GM18505 (cell line): ENCODE data around the gene SZRD1.

ENCODE experiments used
- ATAC-seq: cut with Tn5 transposase; IDR thresholded peaks from one replicate; pipeline ENCODE4 v1.9.1; 2021; ENCODE audit not compliant: unreplicated experiment
- POLR2A ChIP-seq: IDR thresholded peaks from 4 replicates; pipeline ENCODE4 v1.6.1; 2011; ENCODE audit warnings: borderline replicate concordance; ENCODE audit not compliant: insufficient read depth, insufficient read length; ENCODE audit errors: extremely low read depth

SZRD1 gene

DNA sequence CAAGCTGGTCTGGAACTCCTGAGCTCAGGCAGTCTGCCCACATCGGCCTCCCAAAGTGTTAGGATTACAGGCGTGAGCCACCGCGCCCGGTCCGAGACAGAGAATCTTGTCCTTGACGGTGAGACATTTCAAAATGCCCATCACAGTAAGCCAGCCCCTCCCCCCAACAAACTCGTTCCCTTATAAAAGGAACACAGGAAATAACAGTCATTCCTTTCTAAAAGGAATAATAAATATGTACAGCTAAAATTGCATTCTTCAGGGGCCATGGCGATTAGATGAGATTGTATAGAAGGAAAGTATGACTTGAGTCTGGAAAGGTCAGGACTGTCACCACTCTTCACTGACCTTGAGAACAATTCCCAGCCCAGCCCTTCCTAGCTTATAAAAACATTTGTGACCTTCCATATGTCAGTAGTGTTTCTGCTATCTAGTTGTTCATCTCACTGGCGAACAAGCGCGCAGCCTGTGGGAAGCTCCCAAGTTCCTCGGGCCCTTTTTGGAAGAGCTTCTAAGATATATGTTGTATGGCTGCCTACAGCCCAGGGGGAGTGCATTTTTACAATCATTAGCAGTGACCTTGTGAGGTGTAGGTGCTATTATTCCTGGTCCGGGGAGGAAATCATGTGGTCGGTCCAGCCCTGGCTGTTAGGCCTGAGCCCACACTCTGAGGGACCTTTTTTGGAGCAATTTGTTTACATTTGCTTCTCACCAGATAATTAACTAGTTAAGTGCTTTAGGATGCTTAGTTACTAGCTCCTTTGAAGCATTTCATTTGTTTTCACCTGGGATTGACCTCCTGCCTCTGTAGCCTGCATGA is 8.7 kb downstream of the SZRD1 start:
- ATAC-seq: no peak
- no peak for TF ChIP-seq POLR2A

DNA sequence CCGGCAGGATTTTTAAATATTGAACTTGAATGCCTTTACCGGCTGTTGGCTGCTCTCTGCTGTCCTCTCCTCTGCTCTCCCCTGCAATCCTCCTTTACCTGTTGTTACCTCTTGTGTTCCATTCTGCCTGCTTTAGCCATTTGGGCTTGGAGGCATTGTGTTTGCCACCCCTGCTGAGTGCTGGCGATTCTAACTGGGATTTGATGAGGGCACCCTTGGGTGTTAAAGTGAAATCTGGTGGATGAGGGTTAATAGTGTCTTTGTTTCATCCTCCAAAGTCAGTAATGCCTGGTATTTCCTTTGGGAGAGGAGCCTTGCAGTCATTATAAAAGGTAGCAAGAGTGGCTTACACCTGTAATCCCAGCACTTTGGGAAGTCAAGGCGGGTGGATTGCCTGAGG is 9.9 kb downstream of the SZRD1 start:
- no peak for TF ChIP-seq POLR2A
- no peak for ATAC-seq

GRCh38 chr1:16378443-16378842 is 11.4 kb downstream of the SZRD1 start:
- no peak for ATAC-seq
- no peak for TF ChIP-seq POLR2A

GRCh38 chr1:16380868-16381267 is 13.8 kb downstream of the SZRD1 start:
- no peak for ATAC-seq
- TF ChIP-seq POLR2A: no peak

GRCh38 chr1:16383888-16384287 is 16.8 kb downstream of the SZRD1 start:
- no peak for TF ChIP-seq POLR2A
- ATAC-seq: no peak

DNA sequence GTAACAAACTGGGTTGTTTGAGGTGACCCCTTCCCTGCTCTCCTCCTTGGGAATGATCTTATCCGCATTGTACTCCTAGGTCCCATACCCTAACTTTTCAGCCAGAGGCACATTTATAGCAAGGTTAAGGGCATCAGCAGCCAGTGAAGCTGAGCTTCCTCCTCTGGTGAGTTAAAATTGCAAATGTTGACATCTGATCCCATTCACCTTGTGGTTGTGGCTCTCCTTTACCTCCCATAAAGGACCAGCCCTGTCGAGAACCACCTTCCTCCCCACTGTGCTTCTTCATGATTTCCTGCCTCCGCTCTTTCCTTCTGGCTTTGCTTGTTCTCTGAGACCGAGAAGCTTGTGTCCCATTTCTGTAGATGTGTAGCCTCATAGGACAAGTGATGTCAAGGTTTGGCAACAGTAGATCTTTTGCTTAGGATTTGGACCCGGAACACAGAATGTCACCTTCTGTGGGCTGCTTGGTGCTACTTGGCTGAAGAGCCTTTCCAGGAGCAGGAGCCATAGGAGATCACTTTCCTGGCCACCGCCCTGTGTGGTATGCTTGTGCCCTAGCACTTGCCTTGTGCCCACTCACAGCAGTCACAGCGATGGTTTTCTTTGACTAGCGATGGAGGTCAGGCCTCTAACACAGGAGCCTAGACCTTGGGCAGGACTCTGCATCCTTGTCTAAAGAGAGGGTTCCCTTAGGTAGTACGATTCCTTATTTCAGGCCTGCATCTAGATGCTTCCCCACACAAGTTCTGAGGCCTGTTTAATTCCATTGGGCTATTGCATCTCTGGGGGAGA is 18.8 kb downstream of the SZRD1 start:
- no peak for ATAC-seq
- no peak for TF ChIP-seq POLR2A

DNA sequence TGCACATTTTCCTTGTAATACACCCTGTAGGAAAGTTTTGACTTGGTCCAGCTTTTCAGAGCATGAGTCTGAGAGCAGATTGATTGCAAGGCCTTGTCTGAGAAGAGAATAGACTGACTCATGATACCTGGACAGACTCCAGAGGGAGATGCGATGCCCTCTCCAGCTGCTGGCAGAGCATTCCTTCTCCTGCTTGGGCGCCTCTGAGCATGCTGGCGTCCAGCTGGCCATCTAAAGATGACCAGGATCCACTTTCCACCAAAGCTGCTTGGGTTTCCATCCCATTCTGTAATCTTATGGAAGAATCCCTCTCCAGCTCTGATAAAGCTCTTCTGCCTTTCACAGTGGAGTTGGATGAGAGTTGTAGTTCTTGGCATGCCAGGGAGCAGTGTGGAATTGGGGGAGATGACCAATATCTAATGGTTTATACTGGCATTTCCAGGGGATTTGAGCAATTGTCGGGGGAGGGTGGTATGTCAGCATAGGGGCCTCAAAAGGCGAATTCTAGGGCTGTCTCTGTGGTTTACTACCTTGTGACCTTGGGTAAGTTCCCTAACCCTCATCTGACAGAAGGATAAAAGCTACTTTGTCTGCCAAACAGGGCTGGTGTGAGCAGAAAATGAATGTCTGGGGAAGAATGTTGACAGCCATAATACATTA is 19.5 kb downstream of the SZRD1 start:
- ATAC-seq: no peak
- no peak for TF ChIP-seq POLR2A

GRCh38 chr1:16387201-16388188 is 20.5 kb downstream of the SZRD1 start:
- ATAC-seq: no peak
- TF ChIP-seq POLR2A: no peak

GRCh38 chr1:16391411-16391810 is 24.4 kb downstream of the SZRD1 start:
- TF ChIP-seq POLR2A: no peak

GRCh38 chr1:16392740-16393569 is 25.9 kb downstream of the SZRD1 start:
- no peak for ATAC-seq
- no peak for TF ChIP-seq POLR2A

More at GRCh38 chr1:16391411-16391810, 24.4 kb downstream of the SZRD1 start:
- no peak for ATAC-seq

GRCh38 chr1:16393570-16394521 is 26.8 kb downstream of the SZRD1 start:
- no peak for TF ChIP-seq POLR2A

More at GRCh38 chr1:16393570-16394521, 26.8 kb downstream of the SZRD1 start:
- no peak for ATAC-seq
